ENCODE data around the gene HDAC5. TPM values are rescaled to one million over a fixed set of nuclear protein-coding genes. Genes with fewer than 3 reads are reported as not detected.
A peak's percentile ranks its signal among the peaks of the same experiment; 100 is the strongest.

HDAC5 gene
- total RNA-seq, 1 donor: 36.7 TPM

DNA sequence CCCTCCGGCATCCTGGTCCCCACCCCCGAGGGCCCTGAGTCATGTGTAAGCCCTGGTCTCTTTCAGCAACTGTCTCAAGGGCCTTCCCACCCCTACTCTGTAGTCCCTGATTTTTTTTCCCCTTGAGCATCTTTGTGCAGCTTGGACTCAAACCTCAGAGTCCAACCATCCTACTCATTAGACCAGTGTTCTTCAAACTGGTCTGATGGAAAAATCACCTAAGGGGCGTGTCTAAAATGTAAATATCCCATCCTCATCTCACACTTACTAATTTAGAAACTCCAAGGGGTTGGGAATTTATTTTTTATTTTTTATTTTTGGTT is 52.3 kb downstream of the HDAC5 start:
- TF ChIP-seq, protein P1, sequence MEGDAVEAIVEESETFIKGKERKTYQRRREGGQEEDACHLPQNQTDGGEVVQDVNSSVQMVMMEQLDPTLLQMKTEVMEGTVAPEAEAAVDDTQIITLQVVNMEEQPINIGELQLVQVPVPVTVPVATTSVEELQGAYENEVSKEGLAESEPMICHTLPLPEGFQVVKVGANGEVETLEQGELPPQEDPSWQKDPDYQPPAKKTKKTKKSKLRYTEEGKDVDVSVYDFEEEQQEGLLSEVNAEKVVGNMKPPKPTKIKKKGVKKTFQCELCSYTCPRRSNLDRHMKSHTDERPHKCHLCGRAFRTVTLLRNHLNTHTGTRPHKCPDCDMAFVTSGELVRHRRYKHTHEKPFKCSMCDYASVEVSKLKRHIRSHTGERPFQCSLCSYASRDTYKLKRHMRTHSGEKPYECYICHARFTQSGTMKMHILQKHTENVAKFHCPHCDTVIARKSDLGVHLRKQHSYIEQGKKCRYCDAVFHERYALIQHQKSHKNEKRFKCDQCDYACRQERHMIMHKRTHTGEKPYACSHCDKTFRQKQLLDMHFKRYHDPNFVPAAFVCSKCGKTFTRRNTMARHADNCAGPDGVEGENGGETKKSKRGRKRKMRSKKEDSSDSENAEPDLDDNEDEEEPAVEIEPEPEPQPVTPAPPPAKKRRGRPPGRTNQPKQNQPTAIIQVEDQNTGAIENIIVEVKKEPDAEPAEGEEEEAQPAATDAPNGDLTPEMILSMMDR (IDR thresholded peaks at IDR 0.05; ENCODE audit: insufficient read depth, low read depth, low read length): no peak
- peak overlapping the region; percentile 68 for H3K4me3 ChIP-seq (ENCODE audit: low read depth, low read length)
- peak; percentile 83 for DNase-seq (ENCODE audit: low read depth)

DNA sequence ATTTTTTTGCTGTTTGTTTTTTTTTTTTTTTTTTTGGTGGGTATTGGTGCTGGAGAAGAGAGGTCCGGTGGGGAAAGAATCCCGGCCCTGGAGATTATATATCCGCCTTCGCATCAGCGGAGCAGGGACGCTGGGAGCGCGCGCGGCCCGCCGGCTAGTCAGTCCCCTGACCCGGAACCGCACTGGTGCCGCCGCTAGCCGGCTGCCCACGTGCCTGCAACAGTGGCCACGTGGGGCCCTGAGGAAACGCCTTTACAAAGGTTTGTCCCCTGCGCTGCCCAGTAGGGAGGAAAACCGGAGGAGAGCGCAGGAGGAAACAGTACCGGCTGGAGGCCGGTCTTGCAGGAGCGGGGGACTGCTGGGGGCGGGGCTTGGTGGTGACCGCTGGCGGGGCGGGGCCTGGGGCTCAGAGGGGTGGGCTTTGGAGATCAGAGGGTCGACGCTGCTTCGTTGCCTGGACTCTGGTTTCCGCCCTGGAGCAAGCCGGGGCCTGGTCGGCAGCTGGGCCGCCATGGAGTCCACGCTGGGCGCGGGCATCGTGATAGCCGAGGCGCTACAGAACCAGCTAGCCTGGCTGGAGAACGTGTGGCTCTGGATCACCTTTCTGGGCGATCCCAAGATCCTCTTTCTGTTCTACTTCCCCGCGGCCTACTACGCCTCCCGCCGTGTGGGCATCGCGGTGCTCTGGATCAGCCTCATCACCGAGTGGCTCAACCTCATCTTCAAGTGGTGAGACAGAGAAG is 52.8 kb downstream of the HDAC5 start, which contains the start of gene G6PC3:
Gene G6PC3, plus strand, starts transcription at position 281 of the 743 bp plus-strand sequence. Its CDS starts 231 bp downstream, at position 512.
- H3K4me3 ChIP-seq (ENCODE audit: low read depth, low read length): peak within 1 kb of the TSS; percentile 68
- peak; percentile 99 for DNase-seq (ENCODE audit: low read depth)
- TF ChIP-seq, protein P1 (IDR thresholded peaks at IDR 0.05; ENCODE audit: insufficient read depth, low read depth, low read length): no peak

DNA sequence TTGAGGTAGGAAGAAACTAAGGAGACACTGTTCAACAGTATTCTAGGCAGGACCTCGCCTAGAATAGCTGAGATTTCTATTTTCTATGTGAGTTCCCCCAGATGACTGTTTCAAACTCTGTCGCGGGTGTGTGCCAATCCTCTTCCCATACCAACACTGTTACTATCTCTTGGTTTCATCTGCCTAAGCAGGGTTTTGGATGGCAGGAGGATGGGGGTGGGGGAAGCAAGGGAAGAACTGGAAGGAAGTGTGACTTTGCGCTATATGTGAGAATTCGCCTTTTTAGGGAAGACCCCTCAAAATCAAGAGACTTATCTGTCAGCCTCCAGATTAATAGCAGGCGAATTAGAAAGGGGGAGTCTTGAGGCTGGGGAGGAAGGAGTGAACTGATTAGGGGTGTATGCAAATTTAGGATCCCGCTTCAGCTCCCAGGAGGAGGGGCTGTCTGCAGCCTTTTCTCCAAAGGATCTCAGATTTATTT is 53.4 kb downstream of the HDAC5 start:
- TF ChIP-seq, protein P1 (IDR thresholded peaks at IDR 0.05; ENCODE audit: insufficient read depth, low read depth, low read length): no peak
- peak; percentile 48 for DNase-seq (ENCODE audit: low read depth)
- peak overlapping the region; percentile 68 for H3K4me3 ChIP-seq (ENCODE audit: low read depth, low read length)

DNA sequence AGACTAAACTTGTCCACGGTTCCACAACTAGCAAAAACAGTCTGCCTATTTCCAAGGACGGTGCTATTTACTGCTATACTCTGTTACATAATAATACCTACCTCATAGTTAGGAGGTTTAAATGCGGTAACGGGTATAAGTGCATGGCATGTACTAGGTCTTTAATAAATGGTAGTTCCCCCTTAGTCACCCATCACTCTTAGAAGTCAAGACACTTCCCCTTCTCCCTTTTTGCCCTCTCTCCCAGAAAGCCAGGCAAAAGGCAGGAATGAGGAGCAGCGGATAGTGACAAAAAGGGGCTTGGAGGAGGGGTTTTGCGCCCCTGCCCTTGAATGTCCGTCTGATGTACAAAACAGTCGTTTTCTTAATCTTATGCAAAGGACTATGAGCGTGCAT is 55.9 kb downstream of the HDAC5 start:
- no peak overlapping the region for H3K4me3 ChIP-seq (ENCODE audit: low read depth, low read length)
- DNase-seq (ENCODE audit: low read depth): no peak
- TF ChIP-seq, protein P1 (IDR thresholded peaks at IDR 0.05; ENCODE audit: insufficient read depth, low read depth, low read length): no peak

DNA sequence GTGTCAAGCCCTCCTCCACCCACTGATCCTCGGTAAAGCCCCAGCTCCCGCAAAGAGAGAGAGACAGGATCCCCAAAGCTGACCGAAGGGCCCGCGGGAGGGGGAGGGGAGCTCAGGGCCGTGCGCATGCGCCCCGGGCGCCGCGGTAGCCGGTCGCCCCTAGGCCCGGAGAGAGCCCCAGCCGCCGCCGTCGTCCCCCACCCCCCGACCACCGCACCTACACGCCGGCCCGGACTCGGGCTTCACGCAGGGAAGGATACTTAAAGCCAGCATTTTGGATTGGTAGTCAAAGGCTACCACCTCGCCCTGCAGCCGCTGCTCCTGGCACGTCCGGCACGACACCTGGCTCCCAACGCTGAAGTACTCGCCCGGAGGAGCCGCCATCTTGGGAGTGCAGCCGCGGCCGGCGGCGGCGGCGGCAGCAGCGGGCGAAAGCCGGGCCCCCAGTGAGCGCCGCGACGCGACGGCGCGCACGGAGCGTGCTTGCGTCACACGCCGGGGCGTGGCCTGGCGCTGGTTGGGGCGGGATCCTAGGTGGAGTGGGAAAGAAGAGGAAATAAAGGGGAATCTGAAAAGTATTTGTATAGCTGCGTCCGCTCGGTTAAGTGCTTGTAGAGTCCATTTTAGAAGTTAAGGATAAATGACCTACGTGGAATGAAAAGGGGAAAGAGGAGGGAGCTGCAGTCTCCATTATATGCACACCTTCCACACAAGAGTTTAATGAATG is 57.1 kb downstream of the HDAC5 start, which contains the start of gene LSM12:
Gene LSM12, minus strand, starts transcription at position 468 of the 727 bp plus-strand sequence. Its CDS starts 84 bp downstream, at position 384.
- TF ChIP-seq, protein P1 (IDR thresholded peaks at IDR 0.05; ENCODE audit: insufficient read depth, low read depth, low read length): no peak
- peak; percentile 91 for DNase-seq (ENCODE audit: low read depth)

DNA sequence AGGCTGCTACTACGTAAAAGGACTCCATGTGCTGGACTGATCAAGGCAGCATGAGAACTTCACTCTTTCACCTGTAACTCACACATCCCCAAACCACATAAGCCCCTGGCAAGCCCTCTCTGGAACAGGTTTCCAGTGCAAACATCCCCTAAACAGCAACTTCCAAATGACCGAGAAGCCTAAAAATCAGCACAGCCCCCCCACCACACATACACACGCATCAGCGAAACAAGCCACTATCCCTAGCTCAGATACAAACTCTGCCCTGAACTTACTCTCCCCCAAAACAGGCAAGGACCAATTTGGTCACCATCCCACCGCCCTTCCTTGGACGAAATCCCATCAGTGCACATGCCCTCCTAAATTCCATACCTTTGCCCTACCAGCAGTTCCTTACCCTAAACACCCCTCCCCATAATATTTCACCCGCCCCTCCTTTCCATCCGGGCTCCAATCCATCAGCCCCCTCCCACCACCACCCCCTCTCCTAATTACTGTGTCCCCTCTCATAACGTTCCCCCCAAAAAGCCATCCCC is 57.7 kb downstream of the HDAC5 start:
- DNase-seq (ENCODE audit: low read depth): peak; percentile 22
- TF ChIP-seq, protein P1 (IDR thresholded peaks at IDR 0.05; ENCODE audit: insufficient read depth, low read depth, low read length): no peak
- H3K4me3 ChIP-seq (ENCODE audit: low read depth, low read length): peak overlapping the region; percentile 93

More for the DNA sequence above, 57.1 kb downstream of the HDAC5 start, which contains the start of gene LSM12:
- H3K4me3 ChIP-seq (ENCODE audit: low read depth, low read length): peak within 1 kb of the TSS; percentile 93
